LHCN-M2 (cell line): ENCODE results near the gene DSE. TPM values are rescaled to one million over a fixed set of nuclear protein-coding genes. Genes with fewer than 3 reads are reported as not detected.
A peak's percentile ranks its signal among the peaks of the same experiment; 100 is the strongest.
"Not testable (repeated sequence)": the region's sequence is repeated elsewhere in the genome, so short reads cannot be mapped to it uniquely, and the experiment has no call there.

Experiments used
- DNase-seq: peaks from one replicate; pipeline ENCODE4 v3.0.0-alpha.2; 2012; ENCODE audit warnings: low read depth
- polyA plus RNA-seq: library from polyadenylated mRNA; unstranded; fragments of >200 nt; gene quantifications from one replicate; pipeline ENCODE4 v1.2.1, GENCODE V29; 2012; ENCODE audit warnings: missing spikeins
- total RNA-seq: library from RNA; depleted of rRNA; stranded (reverse); fragments of >200 nt; gene quantifications from 2 replicates; pipeline ENCODE4 v1.2.3, GENCODE V29; 2014; rRNA removed

DSE gene
- 28.4 and 31.7 TPM in 2 replicates for total RNA-seq
- polyA plus RNA-seq, result 23.3 TPM

DNA sequence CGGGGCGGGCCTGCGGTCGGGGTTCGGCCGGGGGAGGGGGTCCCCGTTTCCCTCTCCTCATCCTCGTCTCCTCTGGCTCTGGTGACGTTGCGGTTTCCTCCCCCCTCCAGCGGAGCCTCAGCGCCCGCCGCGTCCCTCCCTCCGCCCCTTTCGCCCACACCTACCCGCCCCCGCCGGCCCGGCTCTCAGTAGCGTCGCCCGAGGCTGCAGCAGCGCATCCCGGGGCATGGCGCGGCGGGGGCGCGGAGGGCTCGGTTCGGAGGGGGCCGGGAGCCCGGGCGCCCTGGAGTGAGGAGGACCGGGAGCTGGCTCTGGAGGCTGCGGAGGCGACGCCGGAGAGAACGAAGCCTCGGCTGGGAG, at the start of gene DSE:
DSE (plus strand) TSS at position 188 of the 360 bp plus-strand sequence. CDS start 28,304 bp downstream, outside the sequence.
- peak; percentile 77 for DNase-seq

DNA sequence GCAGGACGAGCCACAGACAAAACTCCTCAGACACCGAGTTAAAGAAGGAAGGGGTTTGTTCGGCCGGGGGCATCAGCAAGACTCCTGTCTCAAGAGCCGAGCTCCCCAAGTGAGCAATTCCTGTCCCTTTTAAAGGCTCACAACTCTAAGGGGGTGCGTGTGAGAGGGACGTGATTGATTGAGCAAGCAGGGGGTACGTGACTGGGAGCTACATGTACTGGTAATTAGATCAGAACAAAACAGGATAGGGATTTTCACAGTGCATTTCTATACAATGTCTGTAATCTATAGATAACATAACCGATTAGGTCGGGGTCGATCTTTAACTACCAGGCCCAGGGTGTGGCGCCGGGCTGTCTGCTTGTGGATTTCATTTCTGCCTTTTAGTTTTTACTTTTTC, 48.8 kb upstream of the DSE start:
- DNase-seq, result not testable (repeated sequence)

DNA sequence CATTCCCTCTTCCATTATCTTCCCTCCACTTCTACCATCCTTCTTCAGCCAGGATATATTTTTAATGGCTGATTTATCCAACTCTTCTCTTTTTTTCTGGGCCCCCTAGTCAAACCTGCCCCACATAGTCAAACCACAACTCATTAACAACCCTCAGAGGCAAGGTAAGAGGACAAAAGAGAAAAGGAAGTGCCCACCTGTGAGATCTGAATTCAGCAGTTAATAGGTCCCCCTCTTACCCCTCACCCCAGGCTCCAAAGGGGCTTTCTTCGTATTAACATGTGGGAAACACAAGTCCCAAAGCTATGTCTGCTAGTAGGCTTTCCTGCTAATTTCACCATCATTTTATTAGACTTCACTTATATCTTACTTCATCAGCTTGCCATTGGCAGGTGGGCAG, 46.9 kb upstream of the DSE start:
- no peak for DNase-seq

DNA sequence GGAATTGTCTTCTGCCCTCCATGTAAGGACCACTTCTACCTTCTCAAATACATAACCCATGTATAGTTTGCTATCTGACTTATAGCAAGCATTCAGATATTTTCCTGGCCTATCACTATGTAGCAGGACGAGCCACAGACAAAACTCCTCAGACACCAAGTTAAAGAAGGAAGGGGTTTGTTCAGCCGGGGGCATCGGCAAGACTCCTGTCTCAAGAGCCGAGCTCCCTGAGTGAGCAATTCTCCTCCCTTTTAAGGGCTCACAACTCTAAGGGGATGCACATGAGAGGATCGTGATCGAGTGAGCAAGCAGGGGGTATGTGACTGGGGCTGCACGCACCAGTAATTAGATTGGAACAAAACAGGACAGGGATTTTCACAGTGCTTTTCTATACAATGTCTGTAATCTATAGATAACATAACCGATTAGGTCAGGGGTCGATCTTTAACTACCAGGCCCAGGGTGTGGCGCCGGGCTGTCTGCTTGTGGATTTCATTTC, 45.1 kb upstream of the DSE start:
- not testable (repeated sequence) for DNase-seq

DNA sequence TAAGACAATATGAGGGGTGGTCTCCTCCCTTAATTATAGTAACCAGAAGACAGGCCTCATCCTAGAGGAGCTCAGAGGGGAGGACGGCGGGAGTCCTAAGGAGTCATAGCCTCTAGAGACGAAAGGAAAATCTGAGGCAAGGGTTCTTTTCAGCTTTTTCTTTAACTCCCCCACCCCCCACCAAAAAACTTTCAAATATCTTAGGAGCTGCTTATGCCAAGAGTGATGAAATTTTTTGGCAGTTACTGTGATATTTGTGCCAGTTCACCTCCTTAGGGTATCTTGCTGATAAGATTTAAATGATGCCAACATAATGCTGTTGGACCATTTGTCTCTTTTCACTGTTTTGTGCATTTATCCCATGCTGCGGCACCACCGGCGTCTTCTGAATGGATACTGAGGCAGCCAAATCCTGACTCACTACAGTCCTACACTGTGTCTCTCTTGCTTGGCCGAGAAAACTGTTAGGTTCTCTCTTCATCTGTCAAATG, 44.5 kb upstream of the DSE start:
- DNase-seq, result no peak

DNA sequence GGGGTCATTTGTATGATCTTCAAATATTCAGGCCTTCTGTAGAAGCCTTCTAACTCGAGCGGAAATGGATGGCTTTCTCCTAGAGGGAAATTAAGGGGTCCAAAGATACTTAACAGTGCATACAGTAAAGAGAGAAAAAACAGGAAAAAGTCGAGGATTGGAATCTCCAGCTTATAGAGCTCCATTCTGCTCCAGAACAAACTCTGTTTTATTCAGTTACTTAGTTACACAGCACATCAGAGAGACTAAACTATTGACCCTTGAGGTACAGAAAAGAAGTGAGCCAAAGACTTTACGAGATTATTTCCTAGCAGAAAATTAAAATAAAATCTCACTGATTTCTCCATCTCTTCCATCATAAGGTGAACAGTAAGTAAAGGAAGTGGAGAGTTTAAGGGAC, 43.8 kb upstream of the DSE start:
- DNase-seq, result no peak

DNA sequence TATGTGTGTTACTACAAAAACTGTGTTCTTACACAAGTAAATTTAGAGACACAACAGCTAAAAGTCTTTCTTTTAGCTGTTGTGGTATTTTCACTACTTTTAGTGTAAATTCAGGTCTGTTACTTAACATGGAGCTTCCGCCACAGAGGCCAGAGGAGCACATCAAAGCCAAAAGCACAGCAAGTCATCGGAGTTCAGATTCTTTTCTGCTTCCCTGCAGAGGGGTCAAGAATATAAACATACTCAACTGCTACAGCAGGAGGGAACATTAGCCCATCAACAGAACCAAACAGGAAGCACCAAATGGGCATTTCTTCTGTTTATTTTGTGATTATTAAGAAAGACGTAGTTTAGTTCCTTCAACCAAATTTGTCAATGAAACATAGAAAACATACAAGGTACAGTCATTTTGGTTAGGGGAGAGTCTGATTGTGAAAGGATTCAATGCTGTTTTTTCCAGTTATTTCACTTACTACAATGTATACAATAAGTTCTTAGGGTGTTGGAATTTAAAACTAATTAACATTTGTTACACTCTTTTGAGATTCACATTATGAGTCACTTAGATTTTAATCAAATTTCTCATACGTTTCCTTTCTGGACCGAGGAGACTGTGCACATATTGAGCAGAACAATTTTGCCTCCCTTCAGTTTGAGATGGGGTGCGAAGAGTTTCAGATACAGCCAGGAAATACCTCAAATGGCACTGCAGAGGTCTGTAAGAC, 42.8 kb upstream of the DSE start:
- DNase-seq, result no peak

DNA sequence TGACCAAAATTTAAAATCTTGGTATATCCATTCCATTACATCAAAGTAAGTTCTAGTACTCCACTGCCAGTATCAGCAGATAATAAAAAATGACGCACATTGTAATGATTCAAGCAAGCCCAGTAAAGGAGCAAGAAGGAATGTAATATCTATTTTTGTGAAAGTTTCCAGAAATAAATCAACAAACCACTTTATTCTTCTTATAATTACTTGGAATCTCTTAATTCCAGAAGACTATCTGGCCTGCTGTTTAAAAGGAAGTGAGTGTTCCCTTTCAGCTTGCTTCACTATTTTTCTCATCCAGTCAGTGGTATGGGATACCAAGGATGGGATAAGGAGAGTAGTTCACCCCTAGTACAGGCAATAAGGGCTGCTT, 42.2 kb upstream of the DSE start:
- DNase-seq, result no peak

DNA sequence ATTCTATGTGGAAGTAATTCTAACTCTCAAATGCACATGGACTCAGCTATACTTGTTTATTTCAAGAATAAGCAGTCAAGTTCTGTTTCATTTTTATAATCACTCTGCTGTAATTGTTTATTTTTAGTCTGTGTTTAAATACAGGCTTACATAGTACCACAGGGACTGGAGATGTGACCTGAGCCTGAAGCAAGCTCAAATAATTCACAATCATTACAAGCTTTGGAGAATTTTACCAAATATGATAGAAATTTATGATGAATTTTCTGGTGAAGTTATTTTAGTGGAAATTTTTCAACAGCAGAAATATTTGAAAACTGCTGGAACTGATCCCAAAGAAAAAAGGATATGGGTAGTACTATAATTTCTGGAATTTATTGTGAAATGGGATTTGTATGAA, 41.6 kb upstream of the DSE start:
- no peak for DNase-seq

DNA sequence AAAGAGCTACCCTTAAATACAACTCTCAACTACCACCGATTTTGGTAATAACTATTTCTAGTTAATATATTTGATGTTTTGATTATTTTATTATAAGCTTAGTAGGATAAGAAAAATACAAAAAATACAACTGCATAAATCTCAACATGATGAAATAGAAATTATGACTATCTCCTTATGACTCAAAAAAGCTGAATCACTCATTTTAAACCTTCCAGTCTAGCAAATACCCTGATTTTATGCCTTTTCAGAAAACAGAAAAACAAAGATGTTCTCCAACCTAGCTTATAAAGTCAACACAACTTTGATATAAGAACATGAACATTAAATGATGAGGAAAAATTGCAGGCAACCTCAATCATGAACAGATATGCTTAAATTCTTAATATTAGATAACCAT, 40.2 kb upstream of the DSE start:
- DNase-seq, result peak; percentile 34

DNA sequence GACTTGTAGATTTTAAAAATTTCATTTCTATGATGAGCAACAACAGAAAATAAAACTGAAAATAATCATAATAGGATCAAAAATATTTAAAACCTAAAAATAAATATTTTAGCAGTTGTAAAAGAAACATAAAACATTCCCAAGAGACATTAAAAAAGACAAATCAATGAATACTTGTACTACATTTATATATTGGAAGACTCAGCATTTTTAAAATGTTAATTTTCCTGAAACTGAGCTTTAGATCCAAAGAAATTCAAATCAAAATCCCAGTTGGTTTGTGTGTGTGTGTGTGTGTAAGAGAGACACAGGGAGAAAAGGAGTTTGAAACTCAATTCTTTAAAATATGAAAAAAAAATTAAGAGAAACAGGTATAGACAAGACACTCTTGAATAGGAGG, 38.7 kb upstream of the DSE start:
- DNase-seq, result no peak

DNA sequence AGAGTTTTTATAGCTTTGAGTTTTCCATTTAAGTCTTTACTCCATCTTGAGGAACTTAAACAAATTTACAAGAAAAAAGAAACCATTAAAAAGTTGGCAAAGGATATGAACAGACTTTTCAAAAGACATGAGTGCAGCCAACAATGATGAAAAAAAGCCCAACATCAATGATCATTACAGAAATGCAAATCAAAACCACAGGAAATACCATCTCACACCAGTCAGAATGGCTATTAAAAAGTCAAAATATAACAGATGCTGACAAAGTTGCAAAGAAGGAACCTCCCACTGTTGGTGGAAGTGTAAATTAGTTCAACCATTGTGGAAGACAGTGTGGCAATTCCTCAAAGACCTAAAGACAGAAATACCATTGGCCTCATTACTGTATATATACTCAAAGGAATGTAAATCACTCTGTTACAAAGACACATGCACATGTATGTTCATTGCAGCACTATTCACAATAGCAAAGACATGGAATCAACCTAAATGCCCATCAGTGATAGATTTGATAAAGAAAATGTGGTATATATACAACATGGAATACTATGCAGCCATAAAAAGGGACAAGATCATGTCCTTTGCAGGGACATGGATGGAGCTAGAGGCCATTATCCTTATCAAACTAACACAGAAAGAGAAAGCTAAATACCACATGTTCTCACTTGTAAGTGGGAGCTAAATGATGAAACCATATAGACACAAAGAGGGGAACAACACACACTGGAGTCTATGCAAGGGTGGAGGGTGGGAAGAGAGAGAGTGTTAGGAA, 35.9 kb upstream of the DSE start:
- DNase-seq, result peak; percentile 27

DNA sequence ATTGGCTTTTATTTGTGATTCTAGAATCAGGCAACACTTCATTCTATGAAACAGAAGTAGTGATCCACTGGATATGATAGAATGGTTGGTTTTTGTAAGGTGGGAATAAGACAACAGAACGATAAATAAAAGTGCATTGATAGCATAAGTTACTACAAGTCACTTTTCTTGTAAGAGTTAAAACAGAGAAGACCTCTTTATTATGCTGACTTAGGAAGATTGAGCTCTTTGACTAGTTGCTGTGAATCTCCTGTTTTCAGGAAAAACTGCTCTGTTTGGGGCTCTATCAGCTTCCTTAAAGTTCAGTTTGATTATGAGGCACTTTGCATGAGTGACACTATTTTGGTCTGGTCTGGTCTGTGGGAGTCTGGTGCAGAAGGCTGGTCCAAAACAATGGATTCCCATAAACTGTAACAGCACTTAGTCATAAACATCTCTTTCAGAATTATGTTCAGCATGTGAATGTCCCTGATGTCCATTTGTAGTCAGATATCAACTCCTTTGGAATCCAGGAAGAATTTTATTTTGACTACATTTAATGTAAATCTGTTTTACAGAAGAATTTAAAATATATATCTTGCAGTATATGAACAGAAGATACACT, 35.0 kb upstream of the DSE start:
- DNase-seq, result no peak

DNA sequence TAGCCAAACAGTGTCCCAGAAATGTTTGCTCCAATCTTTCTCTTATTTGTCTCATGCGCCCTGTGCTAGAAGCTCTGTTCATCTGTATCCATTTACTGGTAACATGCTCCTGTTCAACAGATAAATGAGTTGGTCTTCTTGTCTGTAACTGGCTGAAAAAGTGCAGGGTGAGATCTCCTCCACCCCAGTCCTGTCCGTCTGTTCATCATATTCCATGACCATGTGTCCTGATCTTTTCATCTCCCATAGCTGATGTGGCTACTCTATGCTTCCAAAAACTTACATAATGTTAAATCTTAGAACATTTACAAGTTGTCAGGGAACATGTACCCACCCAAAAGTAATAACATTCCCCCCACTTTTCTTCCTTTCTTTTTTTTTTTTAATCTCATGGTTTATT, 31.8 kb upstream of the DSE start:
- DNase-seq, result no peak

DNA sequence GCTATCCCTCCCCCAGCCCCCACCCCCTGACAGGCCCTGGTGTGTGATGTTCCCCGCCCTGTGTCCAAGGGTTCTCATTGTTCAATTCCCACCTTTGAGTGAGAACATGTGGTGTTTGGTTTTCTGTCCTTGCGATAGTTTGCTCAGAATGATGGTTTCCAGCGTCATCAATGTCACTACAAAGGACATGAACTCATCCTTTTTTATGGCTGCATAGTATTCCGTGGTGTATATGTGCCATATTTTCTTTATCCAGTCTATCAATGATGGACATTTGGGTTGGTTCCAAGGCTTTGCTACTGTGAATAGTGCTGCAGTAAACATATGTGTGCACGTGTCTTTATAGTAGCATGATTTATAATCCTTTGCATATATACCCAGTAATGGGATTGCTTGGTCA, 30.1 kb upstream of the DSE start:
- not testable (repeated sequence) for DNase-seq

DNA sequence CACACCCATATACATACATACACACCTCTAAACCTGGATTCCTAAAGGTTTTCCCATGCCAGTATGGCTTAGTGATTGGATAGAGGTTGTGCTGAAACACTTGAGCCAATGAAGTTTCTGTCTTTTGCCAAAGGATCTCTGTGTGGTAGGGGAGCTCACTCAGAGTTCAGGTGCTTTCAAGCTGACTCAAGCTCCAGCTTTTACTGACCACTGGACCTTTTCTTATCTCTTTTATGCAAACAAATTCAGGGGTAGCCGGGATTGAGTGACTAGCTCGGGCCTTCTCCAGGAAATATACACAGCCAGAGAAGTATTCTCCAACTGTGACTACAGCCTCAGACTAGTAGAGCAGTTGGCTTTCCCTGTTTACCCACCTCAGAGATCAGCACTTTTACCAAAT, 21.5 kb upstream of the DSE start:
- DNase-seq, result no peak

DNA sequence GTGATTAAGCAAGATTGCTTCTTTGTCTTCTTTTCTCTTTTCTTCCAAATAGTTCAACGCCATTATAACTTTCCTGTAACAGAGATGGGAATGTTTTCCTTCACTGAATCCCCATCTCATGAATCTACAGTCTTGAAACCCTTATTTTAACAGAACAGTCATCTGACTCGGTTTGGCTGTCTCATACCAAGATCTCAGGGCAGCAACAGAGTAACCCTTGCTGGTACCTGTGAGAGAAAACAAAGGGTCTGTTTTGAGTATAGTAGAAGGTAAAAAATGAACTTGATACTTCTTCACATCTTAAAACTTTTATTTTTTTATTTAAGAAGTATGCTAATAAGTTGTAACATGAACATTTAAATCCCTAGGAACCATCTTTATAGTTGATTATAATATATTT, 19.6 kb upstream of the DSE start:
- DNase-seq, result no peak

DNA sequence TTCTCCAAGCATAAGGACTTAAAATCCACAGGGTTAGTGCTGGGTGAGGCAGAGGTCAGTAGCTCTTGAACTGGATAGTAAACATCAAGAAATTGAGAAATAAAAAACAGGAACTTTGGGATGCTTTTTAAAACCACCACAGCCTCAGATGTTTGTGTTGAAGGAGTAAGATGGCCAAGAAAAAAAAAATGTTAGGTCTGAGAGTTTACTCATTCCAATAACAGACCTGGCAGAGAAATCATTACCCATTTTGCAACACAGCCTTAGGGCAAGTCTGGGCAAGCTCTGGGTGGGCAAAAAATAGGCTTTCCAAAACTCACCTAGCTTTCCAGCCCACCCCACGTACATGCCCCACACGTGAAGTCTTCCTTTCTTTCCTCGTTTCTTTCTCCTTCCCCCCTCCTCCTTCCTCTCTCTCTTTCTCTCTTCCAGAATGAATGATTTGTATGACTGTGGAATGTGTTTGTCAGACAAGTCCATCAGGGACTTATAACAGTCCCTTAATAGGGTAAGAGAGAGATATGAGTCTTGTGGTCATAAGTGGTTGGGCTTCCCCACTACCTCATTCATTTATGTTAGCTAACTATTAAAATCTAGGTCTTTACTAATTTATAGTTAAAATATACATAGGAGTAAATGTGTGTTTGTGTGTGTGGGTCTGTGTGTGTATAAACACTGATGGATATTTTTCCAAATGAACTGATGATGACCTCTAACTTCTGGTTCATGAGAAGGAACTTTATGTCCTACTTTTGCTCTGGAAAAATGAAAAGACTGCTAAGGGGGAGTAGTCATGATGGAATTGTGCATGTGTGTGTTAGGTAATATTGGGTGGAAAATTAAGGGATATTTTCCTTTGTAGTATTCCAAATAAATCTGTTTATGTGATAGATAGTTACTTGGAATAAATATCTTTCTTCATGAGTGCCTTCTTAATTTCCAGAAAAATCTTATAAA, 18.0 kb upstream of the DSE start:
- DNase-seq, result peak; percentile 76

DNA sequence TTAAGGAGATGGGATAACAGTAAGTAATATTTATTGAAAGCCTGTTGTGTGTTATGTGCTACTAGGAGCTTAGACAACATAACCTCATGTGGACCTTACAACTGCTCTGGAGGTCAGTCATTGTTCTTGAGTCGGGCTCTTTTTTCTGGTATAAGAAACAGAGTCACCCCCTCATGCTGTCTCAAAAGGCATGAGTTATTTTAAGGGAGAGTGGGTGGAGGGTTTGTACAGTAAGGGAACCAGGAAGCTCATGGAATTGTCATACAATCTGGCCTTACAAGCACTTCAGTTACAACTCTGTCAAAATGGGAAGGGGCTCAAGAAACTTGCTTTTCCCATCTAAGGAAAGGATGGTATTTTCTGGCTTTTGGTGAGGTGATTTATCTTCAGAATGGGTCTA, 16.5 kb upstream of the DSE start:
- no peak for DNase-seq

DNA sequence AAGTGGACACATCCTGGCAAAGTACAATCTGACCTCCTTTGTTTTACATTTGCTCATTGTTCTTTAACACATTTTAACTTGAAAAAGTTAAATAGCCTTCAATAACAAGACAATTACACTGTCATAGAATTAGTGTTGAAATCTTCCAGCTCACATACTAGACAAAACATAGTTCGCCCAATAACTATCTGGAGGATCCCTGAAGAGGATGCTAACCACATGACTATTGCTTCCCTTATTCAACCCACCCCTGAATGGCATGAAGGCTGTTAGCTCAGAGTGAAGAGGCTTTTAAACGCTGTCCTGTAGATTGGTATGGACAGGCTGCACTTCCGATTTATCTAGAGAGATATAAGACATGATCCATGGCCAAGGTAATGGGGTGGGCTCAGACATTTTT, 15.0 kb upstream of the DSE start:
- no peak for DNase-seq

DNA sequence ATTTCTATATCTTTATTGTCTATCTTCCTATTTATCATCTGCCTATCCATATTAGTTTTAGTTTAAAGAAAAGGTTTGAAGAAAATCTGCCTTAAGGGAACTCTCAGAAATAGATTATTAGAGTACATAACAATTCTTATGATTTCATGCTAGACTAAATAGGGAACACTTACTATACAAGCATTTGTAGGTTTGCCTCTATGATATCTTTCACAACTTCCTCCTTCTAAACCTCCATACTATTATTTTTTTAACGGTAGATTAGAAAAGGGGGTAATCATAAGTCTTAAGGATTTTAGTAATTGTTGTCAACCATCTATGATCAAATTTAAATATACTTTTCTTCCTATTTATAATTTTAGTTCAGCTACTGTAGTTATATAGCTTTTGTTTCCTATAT, 11.6 kb upstream of the DSE start:
- no peak for DNase-seq
